AG09319 (cell line): ENCODE results near the gene CHRNB1.

Experiments used
- DNase-seq: peaks from one replicate; pipeline ENCODE4 v3.0.0-alpha.2; 2010; ENCODE audit warnings: low read depth; ENCODE audit errors: extremely low read depth
- CTCF ChIP-seq: IDR thresholded peaks from 2 replicates; pipeline ENCODE4 v1.5.1; 2011; ENCODE audit warnings: low read depth, mild to moderate bottlenecking, inconsistent platforms, low read length, moderate library complexity

CHRNB1 gene

GRCh38 chr17:7416323-7416722 lies 28.5 kb upstream of the CHRNB1 start:
- no peak for TF ChIP-seq CTCF
- DNase-seq = no peak

- no peak for TF ChIP-seq CTCF
- no peak for DNase-seq
These were observed 27.7 kb upstream of the CHRNB1 start for GRCh38 chr17:7417056-7417655.

GRCh38 chr17:7418472-7419152 lies 26.2 kb upstream of the CHRNB1 start:
- DNase-seq = no peak
- no peak for TF ChIP-seq CTCF

GRCh38 chr17:7419819-7420610 lies 24.8 kb upstream of the CHRNB1 start, which contains the start of gene SPEM1:
TSS of gene SPEM1 (plus strand) at chr17:7420324. CDS start at chr17:7420385, 61 bp downstream.
- no peak for TF ChIP-seq CTCF
- DNase-seq = no peak

- DNase-seq = no peak
- no peak for TF ChIP-seq CTCF
These were observed 23.7 kb upstream of the CHRNB1 start for GRCh38 chr17:7421186-7421585.

- no peak for TF ChIP-seq CTCF
- DNase-seq = no peak
These were observed 21.2 kb upstream of the CHRNB1 start for GRCh38 chr17:7423679-7424078.

- no peak for TF ChIP-seq CTCF
- DNase-seq = no peak
These were observed 19.5 kb upstream of the CHRNB1 start, which contains the start of gene SPEM2 for GRCh38 chr17:7425316-7425715. TSS of gene SPEM2 (plus strand) at chr17:7425616. CDS start at chr17:7425689, 73 bp downstream.
